ENCODE measurements around the gene PPARA.

DNA sequence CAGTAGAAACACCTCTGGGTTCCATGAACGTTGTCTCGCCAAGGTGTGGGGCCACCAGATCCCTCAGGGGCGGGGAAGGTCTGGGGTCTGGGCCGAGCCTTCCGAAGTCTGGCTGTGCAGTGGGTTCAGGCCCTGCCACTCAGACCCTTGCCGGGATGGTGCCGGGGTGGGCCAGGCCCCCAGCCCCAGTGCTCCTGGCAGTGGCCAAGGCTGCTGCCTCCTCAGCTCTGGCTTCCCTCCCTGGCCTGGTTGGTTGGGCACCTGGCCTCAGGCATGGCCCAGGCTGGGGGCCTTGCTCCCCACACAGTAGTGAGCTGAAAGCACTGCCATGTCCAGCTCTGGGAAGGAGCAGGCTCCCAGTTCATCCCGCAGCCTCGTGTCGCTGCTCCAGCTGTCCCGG lies 48.2 kb upstream of the PPARA start:
- TF ChIP-seq EZH2 (IDR thresholded peaks at IDR 0.05; ENCODE audit: insufficient read depth, poor library complexity, severe bottlenecking) = no peak
- TF ChIP-seq EZH2phosphoT487 (IDR thresholded peaks at IDR 0.05; ENCODE audit: insufficient read depth, low read depth) = no peak

All from GM23248 (cell line).